GM21737 (cell line): ENCODE measurements around the gene GDPD5.

Experiments used
- ATAC-seq: cut with Tn5 transposase; IDR thresholded peaks from one replicate; pipeline ENCODE4 v1.9.1; 2021; ENCODE audit warnings: mild to moderate bottlenecking, moderate library complexity; ENCODE audit not compliant: unreplicated experiment

GDPD5 gene

GRCh38 chr11:75406338-75406777 is 119.4 kb downstream of the GDPD5 start:
- no peak for ATAC-seq

GRCh38 chr11:75403983-75404658 is 121.6 kb downstream of the GDPD5 start:
- no peak for ATAC-seq

GRCh38 chr11:75403037-75403436 is 122.7 kb downstream of the GDPD5 start:
- ATAC-seq = no peak

GRCh38 chr11:75402002-75402773 is 123.6 kb downstream of the GDPD5 start:
- no peak for ATAC-seq

GRCh38 chr11:75400146-75400865 is 125.4 kb downstream of the GDPD5 start:
- ATAC-seq = no peak

- peak; percentile 85 for ATAC-seq
These were observed 126.2 kb downstream of the GDPD5 start, which contains the start of gene RPS3 for GRCh38 chr11:75399344-75400145. TSS of gene RPS3 (plus strand) at chr11:75399518. CDS start at chr11:75399548, 30 bp downstream.

GRCh38 chr11:75398906-75399305 is 126.8 kb downstream of the GDPD5 start:
- no peak for ATAC-seq

- no peak for ATAC-seq
These were observed 131.5 kb downstream of the GDPD5 start for GRCh38 chr11:75394085-75394840.

GRCh38 chr11:75389925-75390324 is 135.8 kb downstream of the GDPD5 start:
- ATAC-seq = no peak

- ATAC-seq = no peak
These were observed 136.5 kb downstream of the GDPD5 start for GRCh38 chr11:75389276-75389605.

- ATAC-seq = no peak
These were observed 137.1 kb downstream of the GDPD5 start for GRCh38 chr11:75388386-75389275.

GRCh38 chr11:75387736-75388294 is 137.9 kb downstream of the GDPD5 start:
- ATAC-seq = no peak

- no peak for ATAC-seq
These were observed 138.7 kb downstream of the GDPD5 start for GRCh38 chr11:75386942-75387630.
